Measurements from ENCODE around the gene PTPRN2. TPM values are rescaled to one million over a fixed set of nuclear protein-coding genes. Genes with fewer than 3 reads are reported as not detected.
A peak's percentile ranks its signal among the peaks of the same experiment; 100 is the strongest.

The PTPRN2 gene
- 19.0 TPM for polyA plus RNA-seq (2013, experiment 1 of 2)
- 20.3 TPM for polyA plus RNA-seq (2013, experiment 2 of 2)

DNA sequence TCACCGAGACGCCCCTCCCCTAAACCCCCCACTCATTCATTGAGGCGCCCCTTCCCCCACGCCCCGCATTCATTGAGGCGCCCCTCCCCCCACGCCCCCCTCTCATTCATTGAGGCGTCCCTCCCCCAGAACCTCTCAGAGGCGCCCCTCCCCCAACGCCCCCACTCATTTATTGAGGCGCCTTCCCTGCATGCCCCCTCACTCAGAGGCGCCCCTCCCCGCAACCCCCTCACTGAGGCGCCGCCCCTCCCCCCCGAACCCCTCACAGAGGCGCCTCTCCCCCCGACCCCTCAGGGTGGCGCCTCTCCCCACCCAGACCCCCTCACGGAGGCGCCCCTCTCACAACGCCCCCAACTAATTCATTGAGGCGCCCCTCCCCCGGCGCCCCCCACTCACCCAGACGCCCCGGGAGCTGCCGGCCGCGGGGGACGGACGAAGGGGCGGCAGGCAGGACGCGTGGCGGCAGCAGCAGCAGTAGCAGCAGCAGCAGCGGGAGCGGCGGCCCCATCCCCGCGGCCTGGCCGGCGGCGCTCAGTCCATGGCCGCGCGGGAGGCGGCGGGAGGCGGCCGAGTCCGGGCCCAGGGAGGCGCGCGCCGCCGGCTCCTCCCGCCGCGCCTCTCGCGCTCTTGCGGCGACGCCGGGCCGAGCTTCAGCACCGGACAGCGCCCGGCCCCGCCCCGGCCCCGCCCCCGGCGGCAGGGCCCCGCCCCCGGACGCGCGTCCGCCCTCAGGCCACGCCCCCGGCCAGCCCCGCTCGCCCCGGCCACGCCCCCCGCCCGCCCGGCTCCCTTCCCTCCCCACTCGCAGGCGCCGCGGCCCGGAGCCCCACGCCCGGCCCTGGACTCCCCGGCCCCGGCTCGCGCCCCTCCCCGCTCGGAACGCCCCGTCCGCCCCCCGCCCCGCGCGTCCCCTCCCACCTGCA, at the start of gene PTPRN2:
PTPRN2 (minus strand) TSS at position 662 of the 923 bp plus-strand sequence.
- Histone ChIP-seq H2BK15ac (ENCODE audit: low read length) (peak within 1 kb of the TSS; percentile 95), H4K91ac (ENCODE audit: low read depth, low read length, poor library complexity) (no peak within 1 kb of the TSS), H3K23ac (ENCODE audit: low read depth, low read length, poor library complexity) (peak within 1 kb of the TSS; percentile 87), H3K36me3 (replicated peaks in 1 of 2; ENCODE audit: control insufficient read depth in 2 of 2, insufficient read depth in 2 of 2, low read length in 2 of 2) (no peaks in the 10 kb centered on the region), H3K14ac (ENCODE audit: low read length) (no peak within 1 kb of the TSS), H3K4ac (ENCODE audit: low read length) (peak within 1 kb of the TSS; percentile 45), H3K9ac (ENCODE audit: low read depth, low read length, poor library complexity) (peak within 1 kb of the TSS; percentile 71), H2BK5ac (ENCODE audit: low read length) (no peak within 1 kb of the TSS), H3K9me3 (replicated peaks in 1 of 2; ENCODE audit: control insufficient read depth in 2 of 2, insufficient read depth in 1 of 2, low read depth in 1 of 2, low read length in 2 of 2) (peaks cover 0 to 3% of the 10 kb centered on the region in 2 donors), H3K18ac (ENCODE audit: low read length) (peak within 1 kb of the TSS; percentile 72), H2AFZ (ENCODE audit: low read length) (peak within 1 kb of the TSS; percentile 91), H3K4me1 (ENCODE audit: control insufficient read depth in 2 of 2, insufficient read depth in 1 of 2, low read depth in 1 of 2, low read length in 2 of 2) (peaks cover 0 to 3% of the 10 kb centered on the region in 2 donors), H2BK12ac (ENCODE audit: low read length) (no peak within 1 kb of the TSS), H4K8ac (ENCODE audit: low read depth, low read length) (peak within 1 kb of the TSS; percentile 90), H2BK120ac (ENCODE audit: low read depth, low read length) (no peak within 1 kb of the TSS), H3K4me3 (ENCODE audit: low read length in 2 of 2) (peak within 1 kb of the TSS; percentile 41 to 73), H2AK5ac (ENCODE audit: low read depth, low read length) (peak within 1 kb of the TSS; percentile 66), H3K27me3 (ENCODE audit: control insufficient read depth in 3 of 3, insufficient read depth in 3 of 3, low read depth in 1 of 3, low read length in 3 of 3) (peaks cover 9 to 54% (median 38%) of the 10 kb centered on the region in 3 experiments), H3K27ac (replicated peaks; ENCODE audit: low read length) (no peak within 1 kb of the TSS), H3K4me2 (ENCODE audit: insufficient read depth, low read length, poor library complexity, severe bottlenecking) (peak within 1 kb of the TSS; percentile 99), H3K79me1 (ENCODE audit: low read depth, low read length) (no peaks in the 10 kb centered on the region)
- DNase-seq (ENCODE audit: low spot score) = peak; percentile 71
- no CpG with 5 or more reads among the region's 110 CpGs for WGBS, 2 donors (ENCODE audit: extremely low coverage in 2 of 2, insufficient read length in 2 of 2, insufficient replicate concordance in 1 of 2)

DNA sequence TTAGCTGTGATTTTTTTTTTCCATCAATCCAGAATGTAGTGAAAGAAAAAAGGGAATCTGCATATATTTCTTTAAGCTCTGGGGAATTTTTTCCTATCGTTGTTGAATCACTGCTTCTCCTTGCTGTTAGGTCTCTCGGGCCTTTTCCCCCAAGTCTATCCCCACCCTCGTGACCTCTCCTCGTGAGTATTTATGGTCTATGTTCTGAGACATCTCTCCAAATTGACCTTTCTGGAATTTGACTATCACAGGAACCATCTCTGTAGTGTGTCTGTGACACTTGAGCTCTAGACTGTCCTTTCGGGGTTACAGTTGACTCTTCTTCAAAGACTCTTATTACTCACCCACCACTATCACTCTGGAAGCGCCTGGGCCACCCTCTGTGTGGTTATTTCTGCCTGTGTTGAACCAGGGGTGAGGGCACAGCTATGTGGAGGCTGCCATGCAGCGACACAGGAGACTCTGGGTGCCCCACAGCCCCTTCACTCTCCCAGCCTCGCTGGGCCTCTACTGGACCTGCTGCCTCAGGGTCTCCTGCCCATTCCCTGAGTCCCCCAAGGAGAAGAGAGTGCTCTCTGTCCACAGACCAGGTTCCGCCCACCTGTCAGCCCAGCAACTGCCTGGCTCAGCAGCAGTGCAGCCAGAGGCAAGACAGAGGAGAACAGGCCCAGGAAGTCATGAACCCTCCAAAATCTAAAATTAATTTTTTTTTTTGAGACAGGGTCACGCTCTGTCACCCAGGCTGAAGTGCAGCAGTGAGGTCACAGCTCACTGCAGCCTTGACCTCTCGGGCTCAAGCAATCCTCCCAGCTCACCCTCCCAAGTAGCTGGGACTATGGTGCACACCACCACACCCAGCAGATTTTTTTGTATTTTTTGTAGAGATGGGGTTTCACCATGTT, 45.7 kb upstream of the PTPRN2 start:
- DNase-seq (ENCODE audit: low spot score) = no peak
- H2BK15ac ChIP-seq (ENCODE audit: low read length) = no peak overlapping the region
- H3K36me3 ChIP-seq (replicated peaks in 1 of 2; ENCODE audit: control insufficient read depth in 2 of 2, insufficient read depth in 2 of 2, low read length in 2 of 2) = peaks cover 20 to 92% of the 10 kb centered on the region in 2 donors
- H3K4me2 ChIP-seq (ENCODE audit: insufficient read depth, low read length, poor library complexity, severe bottlenecking) = no peak overlapping the region
- H2AK5ac ChIP-seq (ENCODE audit: low read depth, low read length) = no peak overlapping the region
- no peak overlapping the region for H3K9ac ChIP-seq (ENCODE audit: low read depth, low read length, poor library complexity)
- H2AFZ ChIP-seq (ENCODE audit: low read length) = no peak overlapping the region
- H2BK120ac ChIP-seq (ENCODE audit: low read depth, low read length) = no peak overlapping the region
- H3K14ac ChIP-seq (ENCODE audit: low read length) = no peak overlapping the region
- no peak overlapping the region for H3K23ac ChIP-seq (ENCODE audit: low read depth, low read length, poor library complexity)
- peaks cover 0 to 2% of the 10 kb centered on the region in 2 donors for H3K9me3 ChIP-seq (replicated peaks in 1 of 2; ENCODE audit: control insufficient read depth in 2 of 2, insufficient read depth in 1 of 2, low read depth in 1 of 2, low read length in 2 of 2)
- H2BK12ac ChIP-seq (ENCODE audit: low read length) = no peak overlapping the region
- H3K4me1 ChIP-seq (ENCODE audit: control insufficient read depth in 2 of 2, insufficient read depth in 1 of 2, low read depth in 1 of 2, low read length in 2 of 2) = no peaks in the 10 kb centered on the region
- H3K27me3 ChIP-seq (ENCODE audit: control insufficient read depth in 3 of 3, insufficient read depth in 3 of 3, low read depth in 1 of 3, low read length in 3 of 3) = no peaks in the 10 kb centered on the region
- H3K18ac ChIP-seq (ENCODE audit: low read length) = peak overlapping the region; percentile 36
- H4K8ac ChIP-seq (ENCODE audit: low read depth, low read length) = no peak overlapping the region
- H3K27ac ChIP-seq (replicated peaks; ENCODE audit: low read length) = no peak overlapping the region
- no peak overlapping the region for H3K4me3 ChIP-seq (ENCODE audit: low read length in 2 of 2)
- no peaks in the 10 kb centered on the region for H3K79me1 ChIP-seq (ENCODE audit: low read depth, low read length)
- no CpG with 5 or more reads among the region's 11 CpGs for WGBS, 2 donors (ENCODE audit: extremely low coverage in 2 of 2, insufficient read length in 2 of 2, insufficient replicate concordance in 1 of 2)
- no peak overlapping the region for H3K4ac ChIP-seq (ENCODE audit: low read length)
- H2BK5ac ChIP-seq (ENCODE audit: low read length) = no peak overlapping the region
- no peak overlapping the region for H4K91ac ChIP-seq (ENCODE audit: low read depth, low read length, poor library complexity)

DNA sequence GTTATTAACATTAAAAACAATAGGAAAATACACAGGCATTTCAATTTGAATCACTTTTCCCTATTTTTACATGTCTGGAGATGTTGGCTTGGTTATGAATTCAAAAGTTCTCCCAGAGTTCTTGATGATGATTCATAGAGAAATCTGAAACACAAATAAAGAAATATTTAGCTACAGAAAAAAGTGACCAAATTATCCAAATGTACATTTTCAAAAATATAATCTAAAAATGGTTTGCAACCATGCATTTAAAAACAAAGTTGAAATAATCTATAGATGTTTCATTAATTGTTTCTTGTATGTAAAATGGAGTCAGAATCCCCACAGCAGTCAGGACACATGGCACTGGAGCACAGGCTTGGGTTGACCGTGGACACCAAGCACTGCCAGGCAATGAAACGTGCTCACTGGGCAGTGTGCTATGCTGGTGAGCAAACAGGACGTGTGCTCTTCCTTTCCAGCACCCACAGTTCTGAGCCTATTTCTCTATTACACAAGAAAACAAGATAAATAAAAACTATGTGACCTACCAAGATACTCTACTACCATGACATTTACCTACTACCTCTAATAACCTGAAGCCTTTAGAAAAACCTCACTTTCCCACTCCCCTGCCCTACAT, 44.1 kb upstream of the PTPRN2 start:
- Histone ChIP-seq H3K36me3 (replicated peaks in 1 of 2; ENCODE audit: control insufficient read depth in 2 of 2, insufficient read depth in 2 of 2, low read length in 2 of 2) (peaks cover 15 to 92% of the 10 kb centered on the region in 2 donors), H3K4me3 (ENCODE audit: low read length in 2 of 2) (no peak overlapping the region), H2AFZ (ENCODE audit: low read length) (no peak overlapping the region), H3K9me3 (replicated peaks in 1 of 2; ENCODE audit: control insufficient read depth in 2 of 2, insufficient read depth in 1 of 2, low read depth in 1 of 2, low read length in 2 of 2) (peaks cover 2% of the 10 kb centered on the region in 2 donors), H3K18ac (ENCODE audit: low read length) (no peak overlapping the region), H3K27ac (replicated peaks; ENCODE audit: low read length) (no peak overlapping the region), H3K27me3 (ENCODE audit: control insufficient read depth in 3 of 3, insufficient read depth in 3 of 3, low read depth in 1 of 3, low read length in 3 of 3) (no peaks in the 10 kb centered on the region), H2AK5ac (ENCODE audit: low read depth, low read length) (no peak overlapping the region), H2BK15ac (ENCODE audit: low read length) (no peak overlapping the region), H4K8ac (ENCODE audit: low read depth, low read length) (no peak overlapping the region), H2BK5ac (ENCODE audit: low read length) (no peak overlapping the region), H3K79me1 (ENCODE audit: low read depth, low read length) (no peaks in the 10 kb centered on the region), H3K4me1 (ENCODE audit: control insufficient read depth in 2 of 2, insufficient read depth in 1 of 2, low read depth in 1 of 2, low read length in 2 of 2) (no peaks in the 10 kb centered on the region), H3K4me2 (ENCODE audit: insufficient read depth, low read length, poor library complexity, severe bottlenecking) (no peak overlapping the region), H3K9ac (ENCODE audit: low read depth, low read length, poor library complexity) (no peak overlapping the region), H4K91ac (ENCODE audit: low read depth, low read length, poor library complexity) (no peak overlapping the region), H2BK12ac (ENCODE audit: low read length) (no peak overlapping the region), H3K4ac (ENCODE audit: low read length) (no peak overlapping the region), H3K23ac (ENCODE audit: low read depth, low read length, poor library complexity) (no peak overlapping the region), H3K14ac (ENCODE audit: low read length) (no peak overlapping the region), H2BK120ac (ENCODE audit: low read depth, low read length) (no peak overlapping the region)
- DNase-seq (ENCODE audit: low spot score) = no peak
- WGBS, 2 donors (ENCODE audit: extremely low coverage in 2 of 2, insufficient read length in 2 of 2, insufficient replicate concordance in 1 of 2) = no CpG with 5 or more reads among the region's 3 CpGs
